Left lobe of liver (tissue), 2 donors: ENCODE results near the gene EPHA8. TPM values are rescaled to one million over a fixed set of nuclear protein-coding genes. Genes with fewer than 3 reads are reported as not detected.

ENCODE experiments used
- ATAC-seq: fragments of 200-7000 bp; cut with Tn5 transposase; one replicate; pipeline ENCODE4 v1.9.1; 2020; ENCODE audit warnings: mild to moderate bottlenecking, moderate library complexity
- DNase-seq: peaks from one replicate; pipeline ENCODE4 v3.0.0-alpha.2; 2020; ENCODE audit warnings: low spot score
- total RNA-seq: library from RNA; stranded (reverse); gene quantifications from one replicate; pipeline ENCODE4 v1.2.1, GENCODE V29; 2021
- donor health status: DM: no; HTN: no; CAD: no; lungs with moderate emphysema.
- donor health status: DM: no; HTN: yes; CAD: no.

Gene EPHA8
- total RNA-seq, 1 donor from 2014 or later, result not detected

DNA sequence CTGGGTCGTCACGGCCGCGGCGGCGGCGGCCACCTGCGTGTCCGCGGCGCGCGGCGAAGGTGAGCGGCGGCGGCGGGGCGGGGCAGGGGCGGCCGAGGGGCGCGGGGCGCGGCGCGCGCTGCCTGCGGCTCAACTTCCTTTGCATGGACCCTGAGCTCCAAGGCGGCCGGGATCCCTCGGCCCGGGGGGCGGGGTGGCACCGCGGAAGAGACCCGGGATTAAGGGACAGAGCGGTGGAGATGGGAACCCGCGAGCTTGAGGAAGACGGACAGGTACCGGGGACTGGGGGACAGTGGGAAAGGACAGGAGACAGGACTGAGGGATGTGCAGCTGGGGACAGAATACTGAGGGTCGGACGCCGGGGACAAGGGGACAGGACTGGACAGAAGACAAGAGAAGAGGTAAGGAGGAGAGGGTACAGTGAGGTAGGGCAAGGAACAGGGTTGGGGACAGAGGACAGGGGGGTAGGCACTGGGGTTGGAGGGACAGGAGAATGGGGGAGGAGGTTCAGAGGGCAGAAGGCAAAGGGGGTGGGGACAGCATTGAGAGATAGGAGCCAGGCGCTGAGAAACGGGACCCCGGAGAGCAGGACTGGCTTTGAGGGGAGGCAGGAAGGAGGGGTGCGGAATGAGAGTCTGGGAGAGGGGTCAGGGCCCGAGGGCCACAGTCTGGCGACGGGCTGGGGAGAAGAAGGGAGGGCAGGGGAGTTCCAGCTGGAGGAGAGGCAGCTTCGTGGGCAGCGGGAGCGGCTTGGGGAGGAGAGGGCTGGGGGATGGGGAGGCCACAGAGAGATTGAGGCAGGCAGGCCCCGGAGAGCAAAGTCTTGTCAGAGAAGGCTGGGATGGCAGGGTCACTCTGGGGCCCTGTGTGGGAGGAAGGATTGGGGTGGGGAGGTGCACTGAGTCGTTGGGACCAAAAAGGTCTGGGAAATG is 648 bp downstream of the EPHA8 start:
- DNase-seq, result no peak
- ATAC-seq, result no peak

DNA sequence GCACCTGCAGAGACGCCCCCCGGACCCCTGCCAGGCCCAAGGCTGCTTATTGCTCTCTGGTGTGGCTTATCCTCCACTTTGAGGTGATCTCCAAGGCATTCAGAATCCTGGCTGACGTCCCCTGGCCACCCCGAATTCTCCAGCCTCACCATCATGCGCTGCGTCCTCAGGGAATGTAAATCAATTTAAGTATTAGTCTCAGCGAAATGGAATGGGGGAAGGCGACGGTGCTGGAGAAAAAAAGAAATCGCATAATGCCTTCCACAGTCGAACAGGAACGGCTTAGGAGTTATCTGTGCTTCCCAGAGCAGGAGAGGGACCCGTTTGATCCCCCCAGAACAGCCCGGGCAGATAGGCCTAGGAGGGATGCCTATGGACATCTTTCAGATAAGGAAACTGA is 2.9 kb downstream of the EPHA8 start:
- ATAC-seq (no peak), DNase-seq (no peak)

- ATAC-seq (no peak), DNase-seq (no peak)
Observed at GRCh38 chr1:22567197-22567596, 3.9 kb downstream of the EPHA8 start.

DNA sequence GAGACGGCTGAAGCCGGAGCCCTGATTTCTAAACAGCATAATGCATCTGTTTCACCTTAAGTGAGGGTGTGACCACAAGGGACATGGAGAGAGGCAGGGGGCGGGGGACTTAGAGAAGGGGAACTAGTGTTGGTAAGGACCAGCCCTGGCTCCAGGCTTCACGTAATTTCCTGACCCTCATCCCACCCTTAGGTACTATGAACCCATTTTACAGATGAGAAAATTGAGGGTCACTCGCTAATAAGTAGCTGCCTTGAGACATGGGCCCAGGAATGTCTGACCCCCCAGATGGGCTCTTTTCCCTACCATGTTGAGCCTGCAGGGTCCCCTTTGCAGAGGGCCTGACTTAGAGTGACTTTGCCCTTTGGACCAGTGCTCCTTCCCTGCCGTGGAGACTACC is 4.7 kb downstream of the EPHA8 start:
- DNase-seq (no peak), ATAC-seq (no peak)

- no peak for ATAC-seq
- DNase-seq, result no peak
Observed at GRCh38 chr1:22569269-22569668, 6.0 kb downstream of the EPHA8 start.

GRCh38 chr1:22570140-22570909 is 7.0 kb downstream of the EPHA8 start:
- ATAC-seq, result no peak
- no peak for DNase-seq

DNA sequence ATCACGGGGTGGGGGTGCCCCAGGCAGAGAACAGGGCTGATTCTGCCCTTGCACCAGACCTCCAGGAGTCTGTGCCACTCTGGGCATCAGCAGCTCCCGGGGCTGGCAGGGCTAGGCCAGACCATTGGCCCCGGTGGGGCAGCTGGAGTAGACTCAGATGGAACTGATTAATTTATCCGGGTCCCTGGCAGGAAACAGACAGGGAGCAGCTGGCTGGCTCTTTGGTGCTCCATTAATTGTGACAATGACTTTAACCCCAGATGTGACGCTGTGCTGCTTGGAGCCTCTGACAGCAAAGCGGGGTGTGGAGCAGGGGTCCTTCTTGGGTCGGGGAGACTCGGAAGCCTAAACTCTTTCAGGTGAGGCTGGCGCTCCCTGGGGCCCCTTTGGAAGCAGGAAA is 9.5 kb downstream of the EPHA8 start:
- ATAC-seq (no peak), DNase-seq (no peak)

- DNase-seq (no peak), ATAC-seq (no peak)
Observed at GRCh38 chr1:22573237-22573636, 9.9 kb downstream of the EPHA8 start.

- DNase-seq (no peak), ATAC-seq (no peak)
Observed at GRCh38 chr1:22575532-22576149, 12.4 kb downstream of the EPHA8 start.

GRCh38 chr1:22576150-22576544 is 12.9 kb downstream of the EPHA8 start:
- DNase-seq (no peak), ATAC-seq (no peak)

DNA sequence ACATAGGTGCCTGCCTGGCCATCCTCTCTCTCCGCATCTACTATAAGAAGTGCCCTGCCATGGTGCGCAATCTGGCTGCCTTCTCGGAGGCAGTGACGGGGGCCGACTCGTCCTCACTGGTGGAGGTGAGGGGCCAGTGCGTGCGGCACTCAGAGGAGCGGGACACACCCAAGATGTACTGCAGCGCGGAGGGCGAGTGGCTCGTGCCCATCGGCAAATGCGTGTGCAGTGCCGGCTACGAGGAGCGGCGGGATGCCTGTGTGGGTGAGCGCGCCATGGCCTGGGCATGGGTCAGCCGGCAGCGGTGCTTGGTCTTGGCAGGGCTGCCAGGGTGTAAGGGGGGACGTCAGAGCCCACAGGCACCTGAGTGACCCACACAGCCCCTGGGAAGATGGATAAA is 13.3 kb downstream of the EPHA8 start:
- DNase-seq, result no peak
- ATAC-seq, result no peak

- ATAC-seq (no peak), DNase-seq (no peak)
Observed at GRCh38 chr1:22578732-22579361, 15.6 kb downstream of the EPHA8 start.

- ATAC-seq, result no peak
- DNase-seq, result no peak
Observed at GRCh38 chr1:22579541-22580155, 16.4 kb downstream of the EPHA8 start.

DNA sequence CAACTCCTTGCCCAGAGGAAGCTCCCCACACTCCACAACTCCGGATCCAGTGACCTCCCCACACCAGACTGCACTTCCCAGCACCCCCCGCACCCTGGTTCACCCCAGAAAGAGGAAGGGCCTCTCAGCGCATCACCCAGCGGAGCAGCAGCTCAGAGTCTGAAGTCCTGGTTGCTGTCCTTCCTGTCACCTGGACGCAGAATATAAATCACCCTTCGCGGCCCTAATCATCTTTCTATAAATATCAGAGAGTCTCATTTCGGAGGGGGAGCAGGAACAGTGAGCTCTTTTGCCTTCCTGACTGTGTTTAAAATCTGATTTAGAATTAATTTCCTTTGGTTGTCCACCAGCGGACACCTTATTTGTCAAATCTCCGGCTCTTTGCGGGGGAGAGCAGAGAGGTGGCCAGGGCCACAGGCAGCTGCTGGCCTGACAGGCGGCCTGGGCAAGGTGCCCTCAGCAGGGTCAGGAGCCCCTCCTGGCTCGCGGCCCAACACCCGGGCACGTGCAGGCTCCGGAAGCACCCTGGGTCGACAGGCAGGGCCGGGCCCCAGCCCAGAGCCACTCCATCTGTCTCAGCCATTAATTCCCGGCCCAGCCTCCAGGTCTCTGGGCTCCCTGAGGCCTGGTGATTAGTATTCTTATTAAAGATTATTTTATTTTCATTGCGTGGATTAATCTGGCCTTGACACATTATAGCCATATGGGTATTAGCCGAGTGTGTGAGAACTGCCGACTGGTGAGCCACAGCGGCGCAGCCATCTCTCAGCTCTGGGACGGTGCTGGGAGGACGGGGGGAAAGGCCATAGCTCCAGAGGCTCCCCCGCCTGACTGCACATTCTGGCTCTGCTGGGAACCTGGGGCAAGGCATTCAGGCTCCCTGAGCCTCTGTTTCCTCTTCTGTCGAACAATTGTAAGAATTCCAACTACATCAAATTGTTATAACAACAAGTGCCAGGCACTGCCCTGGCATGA is 19.7 kb downstream of the EPHA8 start:
- ATAC-seq, result no peak
- DNase-seq, result no peak

GRCh38 chr1:22584001-22584562 is 20.8 kb downstream of the EPHA8 start:
- DNase-seq, result no peak
- no peak for ATAC-seq

- ATAC-seq (no peak), DNase-seq (no peak)
Observed at GRCh38 chr1:22584970-22585369, 21.7 kb downstream of the EPHA8 start.

GRCh38 chr1:22585471-22585870 is 22.2 kb downstream of the EPHA8 start:
- no peak for ATAC-seq
- DNase-seq, result no peak

DNA sequence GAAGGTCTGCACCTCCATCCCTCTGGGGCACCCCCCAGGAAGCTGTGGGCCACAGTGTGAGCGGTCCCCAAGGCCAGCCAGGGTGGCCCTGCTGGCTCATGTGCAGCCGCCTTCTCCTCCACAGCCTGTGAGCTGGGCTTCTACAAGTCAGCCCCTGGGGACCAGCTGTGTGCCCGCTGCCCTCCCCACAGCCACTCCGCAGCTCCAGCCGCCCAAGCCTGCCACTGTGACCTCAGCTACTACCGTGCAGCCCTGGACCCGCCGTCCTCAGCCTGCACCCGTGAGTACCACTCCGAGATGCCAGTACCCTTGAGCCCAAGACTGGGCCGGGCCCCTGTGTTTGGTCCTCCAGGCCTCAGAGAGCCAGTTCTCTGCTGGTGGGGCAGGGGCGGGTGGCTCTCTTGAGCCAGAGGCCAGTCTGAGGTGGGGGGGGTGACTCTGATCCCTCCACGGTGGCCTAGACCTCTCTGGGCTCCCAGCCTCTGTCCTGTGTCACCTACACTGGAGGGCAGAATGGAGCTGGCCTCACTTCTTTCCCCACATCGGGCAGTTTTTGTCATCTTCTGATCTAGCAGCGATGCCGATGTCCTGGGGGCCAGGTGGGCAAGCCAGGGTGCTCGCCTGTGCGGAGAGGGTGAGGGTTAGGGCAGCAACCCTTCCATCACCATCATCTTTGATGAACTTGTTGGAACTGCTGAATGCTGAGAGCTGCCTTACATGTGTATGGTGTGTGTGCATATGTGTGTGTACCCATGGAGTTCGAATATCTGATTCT is 23.3 kb downstream of the EPHA8 start:
- ATAC-seq (no peak), DNase-seq (no peak)
